H9 (cell line): ENCODE measurements around the gene FAM25A. TPM values are rescaled to one million over a fixed set of nuclear protein-coding genes. Genes with fewer than 3 reads are reported as not detected.

Source experiments
- DNase-seq: peaks from one replicate; pipeline ENCODE4 v3.0.0-alpha.2; 2017
- H2AFZ ChIP-seq: one replicate; pipeline ENCODE4 v1.6.1; 2013; ENCODE audit warnings: mild to moderate bottlenecking, low read length, control low read depth, moderate library complexity
- H2AK5ac ChIP-seq: 2 replicates; pipeline ENCODE4 v1.6.1; 2013; ENCODE audit warnings: low read length, control low read depth, mixed read lengths; ENCODE audit not compliant: insufficient read length
- H2BK120ac ChIP-seq: one replicate; pipeline ENCODE4 v1.6.1; 2013; ENCODE audit warnings: low read depth, mild to moderate bottlenecking, low read length, control low read depth, inconsistent platforms; ENCODE audit not compliant: poor library complexity, severe bottlenecking
- H2BK12ac ChIP-seq: 2 replicates; pipeline ENCODE4 v1.6.1; 2013; ENCODE audit warnings: low read length, control low read depth, mixed read lengths, low read depth; ENCODE audit not compliant: insufficient read length
- H2BK15ac ChIP-seq: 2 replicates; pipeline ENCODE4 v1.6.1; 2013; ENCODE audit warnings: low read depth, low read length, control low read depth
- H2BK20ac ChIP-seq: one replicate; pipeline ENCODE4 v1.6.1; 2013; ENCODE audit warnings: low read depth, mild to moderate bottlenecking, low read length, control low read depth, inconsistent platforms; ENCODE audit not compliant: poor library complexity, severe bottlenecking
- H2BK5ac ChIP-seq: 2 replicates; pipeline ENCODE4 v1.6.1; 2013; ENCODE audit warnings: low read length, control low read depth, mixed read lengths; ENCODE audit not compliant: insufficient read length
- H3K14ac ChIP-seq: 2 replicates; pipeline ENCODE4 v1.6.1; 2013; ENCODE audit warnings: low read length, control low read depth; ENCODE audit not compliant: insufficient read depth
- H3K18ac ChIP-seq: 2 replicates; pipeline ENCODE4 v1.6.1; 2013; ENCODE audit warnings: low read depth, mild to moderate bottlenecking, mixed read lengths, low read length, control low read depth; ENCODE audit not compliant: insufficient read length
- H3K23ac ChIP-seq: 2 replicates; pipeline ENCODE4 v1.6.1; 2013; ENCODE audit warnings: low read length, control low read depth, mixed read lengths, low read depth; ENCODE audit not compliant: insufficient read length
- H3K23me2 ChIP-seq: 2 replicates; pipeline ENCODE4 v1.6.1; 2013; ENCODE audit warnings: low read depth, mild to moderate bottlenecking, mixed read lengths, low read length, control low read depth; ENCODE audit not compliant: insufficient read length, poor library complexity, severe bottlenecking
- H3K27ac ChIP-seq: 2 replicates; pipeline ENCODE4 v1.5.1; 2013; ENCODE audit warnings: low read length, control low read depth, mixed read lengths, low read depth; ENCODE audit not compliant: insufficient read length
- H3K27me3 ChIP-seq: 2 replicates; pipeline ENCODE4 v1.6.1; 2013; ENCODE audit warnings: low read length, control low read depth, inconsistent platforms; ENCODE audit not compliant: insufficient read depth
- H3K4ac ChIP-seq: 2 replicates; pipeline ENCODE4 v1.6.1; 2013; ENCODE audit warnings: low read depth, mild to moderate bottlenecking, control low read depth, inconsistent platforms, low read length, moderate library complexity
- H3K4me1 ChIP-seq: 2 replicates; pipeline ENCODE4 v1.6.1; 2013; ENCODE audit warnings: low read length, control low read depth, inconsistent platforms; ENCODE audit not compliant: insufficient read depth
- H3K4me2 ChIP-seq: 2 replicates; pipeline ENCODE4 v1.6.1; 2013; ENCODE audit warnings: low read length, control low read depth, mixed read lengths; ENCODE audit not compliant: insufficient read length, insufficient read depth
- H3K56ac ChIP-seq: 2 replicates; pipeline ENCODE4 v1.6.1; 2013; ENCODE audit warnings: low read depth, mild to moderate bottlenecking, mixed read lengths, low read length, control low read depth; ENCODE audit not compliant: insufficient read length
- H3K79me1 ChIP-seq: 2 replicates; pipeline ENCODE4 v1.6.1; 2013; ENCODE audit warnings: low read depth, mild to moderate bottlenecking, moderate library complexity, low read length, control low read depth, inconsistent platforms; ENCODE audit not compliant: insufficient read depth, poor library complexity, severe bottlenecking
- H3K79me2 ChIP-seq: 2 replicates; pipeline ENCODE4 v1.6.1; 2013; ENCODE audit warnings: low read length, control low read depth, inconsistent platforms; ENCODE audit not compliant: insufficient read depth
- H3K9ac ChIP-seq: 2 replicates; pipeline ENCODE4 v1.6.1; 2013; ENCODE audit warnings: low read length, control low read depth, mixed read lengths; ENCODE audit not compliant: insufficient read length; ENCODE audit errors: extremely low read depth
- H3K9me3 ChIP-seq: one replicate; pipeline ENCODE4 v1.6.1; 2013; ENCODE audit warnings: low read depth, low read length, inconsistent platforms; ENCODE audit not compliant: control insufficient read depth
- H3T11ph ChIP-seq: one replicate; pipeline ENCODE4 v1.6.1; 2013; ENCODE audit warnings: mild to moderate bottlenecking, low read length, control low read depth, inconsistent platforms
- H4K20me1 ChIP-seq: one replicate; pipeline ENCODE4 v1.6.1; 2013; ENCODE audit not compliant: control insufficient read depth, insufficient read length, insufficient read depth
- H4K5ac ChIP-seq: 2 replicates; pipeline ENCODE4 v1.6.1; 2013; ENCODE audit warnings: low read depth, mild to moderate bottlenecking, mixed read lengths, low read length, control low read depth; ENCODE audit not compliant: insufficient read length
- H4K8ac ChIP-seq: replicated peaks from 2 replicates; pipeline ENCODE4 v1.6.1; 2013; ENCODE audit warnings: low read length, control low read depth, mixed read lengths, low read depth; ENCODE audit not compliant: insufficient read length
- H4K91ac ChIP-seq: 2 replicates; pipeline ENCODE4 v1.6.1; 2013; ENCODE audit warnings: low read depth, mild to moderate bottlenecking, moderate library complexity, mixed read lengths, low read length, control low read depth; ENCODE audit not compliant: insufficient read length
- H3K27ac Mint-ChIP-seq, 3 experiments: 2 replicates in 2 of 3; 3 replicates in 1 of 3; pipeline ENCODE4 v1.8.0; 2020 to 2021; ENCODE audit warnings: mixed read lengths in 3 of 3, mild to moderate bottlenecking in 1 of 3, moderate library complexity in 1 of 3
- H3K27me3 Mint-ChIP-seq: 2 replicates; pipeline ENCODE4 v1.8.0; 2021; ENCODE audit warnings: low read depth, mild to moderate bottlenecking, moderate library complexity, mixed read lengths
- H3K36me3 Mint-ChIP-seq, 3 experiments: 2 replicates in 2 of 3; 3 replicates in 1 of 3; pipeline ENCODE4 v1.8.0; 2020 to 2021; ENCODE audit warnings: low read depth in 3 of 3, mixed read lengths in 3 of 3; ENCODE audit not compliant: insufficient read depth in 1 of 3
- H3K4me1 Mint-ChIP-seq, 2 experiments: 2 replicates each; pipeline ENCODE4 v1.8.0; 2020; ENCODE audit warnings: mixed read lengths in 2 of 2
- H3K4me3 Mint-ChIP-seq, 2 experiments: 2 replicates in 1 of 2; 3 replicates in 1 of 2; pipeline ENCODE4 v1.8.0; 2020 to 2021; ENCODE audit warnings: mild to moderate bottlenecking in 2 of 2, mixed read lengths in 2 of 2, moderate library complexity in 1 of 2
- H3K9me3 Mint-ChIP-seq, 2 experiments: 2 replicates in 1 of 2; 3 replicates in 1 of 2; pipeline ENCODE4 v1.8.0; 2020; ENCODE audit warnings: mild to moderate bottlenecking in 2 of 2, mixed read lengths in 2 of 2, moderate library complexity in 1 of 2
- CTCF ChIP-seq: fragments of 200-600 bp; sonication (generic); conservative IDR thresholded peaks from 3 replicates; pipeline ENCODE4 v1.8.0; 2021; ENCODE audit warnings: antibody characterized with exemption, mild to moderate bottlenecking
- WGBS: extraction: QIAGEN DNeasy Blood & Tissue Kit; methylation state at CpG from one replicate; pipeline ENCODE4 v1.1.7; 2013; ENCODE audit warnings: missing lambda C conversion rate, low lambda C conversion rate, mixed read lengths; ENCODE audit not compliant: insufficient read length; ENCODE audit errors: extremely low coverage; 5-methylcytosine and 5-hydroxymethylcytosine counted together
- total RNA-seq: library from RNA; stranded (reverse); gene quantifications from 2 replicates; pipeline ENCODE4 v1.2.1, GENCODE V29; 2021

The FAM25A gene
- total RNA-seq, 1 experiment from 2014 or later: not detected

- no peak overlapping the region for H3K4me3 Mint-ChIP-seq
- H3K9ac ChIP-seq: no peak overlapping the region
- TF ChIP-seq CTCF: no peak
- H2AK5ac ChIP-seq: no peak overlapping the region
- H3K36me3 Mint-ChIP-seq: peaks cover 23 to 64% (median 48%) of the 10 kb centered on the region in 3 experiments
- H4K8ac ChIP-seq: no peak overlapping the region
- no peak overlapping the region for H3K27ac Mint-ChIP-seq
- H3K23ac ChIP-seq: no peak overlapping the region
- no peak overlapping the region for H3K56ac ChIP-seq
- no peak for DNase-seq
- no peak overlapping the region for H2BK120ac ChIP-seq
- no peaks in the 10 kb centered on the region for H3K27me3 ChIP-seq
- no peaks in the 10 kb centered on the region for H3K27me3 Mint-ChIP-seq
- H4K91ac ChIP-seq: no peak overlapping the region
- no peak overlapping the region for H3K18ac ChIP-seq
- no peak overlapping the region for H3T11ph ChIP-seq
- no peaks in the 10 kb centered on the region for H3K79me1 ChIP-seq
- H3K9me3 Mint-ChIP-seq: no peaks in the 10 kb centered on the region
- no peak overlapping the region for H3K27ac ChIP-seq
- no peak overlapping the region for H2BK5ac ChIP-seq
- H3K23me2 ChIP-seq: no peaks in the 10 kb centered on the region
- no peak overlapping the region for H3K4ac ChIP-seq
- H2BK12ac ChIP-seq: no peak overlapping the region
- H4K5ac ChIP-seq: no peak overlapping the region
- H3K4me1 ChIP-seq: no peaks in the 10 kb centered on the region
- no peaks in the 10 kb centered on the region for H4K20me1 ChIP-seq
- H3K9me3 ChIP-seq: no peaks in the 10 kb centered on the region
- H2BK20ac ChIP-seq: no peak overlapping the region
- no CpG with 5 or more reads among the region's 1 CpG for WGBS
- H2AFZ ChIP-seq: no peak overlapping the region
- no peak overlapping the region for H3K14ac ChIP-seq
- H3K79me2 ChIP-seq: no peaks in the 10 kb centered on the region
- no peak overlapping the region for H3K4me2 ChIP-seq
- H3K4me1 Mint-ChIP-seq: no peaks in the 10 kb centered on the region
- H2BK15ac ChIP-seq: no peak overlapping the region
Observed at GRCh38 chr10:87058171-87058570, 38.1 kb downstream of the FAM25A start.
